HG02678 (cell line): ENCODE results near the gene NDUFA8.
"Not testable (repeated sequence)": the region's sequence is repeated elsewhere in the genome, so short reads cannot be mapped to it uniquely, and the experiment has no call there.

Experiments
- ATAC-seq: cut with Tn5 transposase; IDR thresholded peaks from one replicate; pipeline ENCODE4 v1.9.1; 2021; ENCODE audit warnings: mild to moderate bottlenecking, moderate library complexity; ENCODE audit not compliant: unreplicated experiment

NDUFA8 gene

DNA sequence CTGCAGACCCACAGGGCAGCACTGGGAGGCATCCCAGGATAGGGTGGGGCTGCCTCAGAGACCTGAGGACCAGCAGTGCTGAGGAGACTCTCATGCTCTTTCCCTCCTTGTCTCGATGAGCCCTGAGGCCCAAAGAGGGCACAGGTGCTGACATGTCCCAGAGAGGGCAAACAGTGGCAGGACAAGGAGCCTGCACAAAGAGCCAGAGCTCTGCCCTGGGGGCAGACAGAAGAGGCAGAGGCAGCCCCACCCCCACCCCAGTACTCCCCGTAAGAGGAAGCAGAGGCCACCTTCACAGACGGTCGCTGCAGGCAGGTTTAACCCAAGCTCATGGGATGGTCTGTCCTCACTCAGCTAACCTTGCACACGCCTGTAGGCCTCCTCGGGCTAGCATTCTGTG is 37.1 kb downstream of the NDUFA8 start:
- no peak for ATAC-seq

DNA sequence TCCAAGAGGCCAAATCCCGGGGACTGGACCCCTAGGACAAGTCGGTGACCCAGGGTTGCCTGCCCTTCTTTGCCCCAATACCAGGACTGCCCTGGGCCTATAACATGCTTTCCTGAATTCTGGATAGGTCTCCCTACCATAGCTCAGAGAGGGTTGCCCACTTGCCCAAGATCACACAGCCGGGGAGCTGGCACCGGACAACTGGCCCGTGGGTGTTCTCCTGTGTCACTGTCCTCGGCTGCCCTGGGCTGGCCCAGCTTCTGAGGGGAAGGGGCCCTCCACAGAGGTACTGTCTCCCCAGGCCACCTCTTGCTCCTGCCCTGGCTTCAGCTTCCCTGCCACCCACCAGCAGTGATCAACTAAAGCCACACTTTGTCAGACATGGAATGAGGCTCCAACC is 37.6 kb downstream of the NDUFA8 start:
- no peak for ATAC-seq

DNA sequence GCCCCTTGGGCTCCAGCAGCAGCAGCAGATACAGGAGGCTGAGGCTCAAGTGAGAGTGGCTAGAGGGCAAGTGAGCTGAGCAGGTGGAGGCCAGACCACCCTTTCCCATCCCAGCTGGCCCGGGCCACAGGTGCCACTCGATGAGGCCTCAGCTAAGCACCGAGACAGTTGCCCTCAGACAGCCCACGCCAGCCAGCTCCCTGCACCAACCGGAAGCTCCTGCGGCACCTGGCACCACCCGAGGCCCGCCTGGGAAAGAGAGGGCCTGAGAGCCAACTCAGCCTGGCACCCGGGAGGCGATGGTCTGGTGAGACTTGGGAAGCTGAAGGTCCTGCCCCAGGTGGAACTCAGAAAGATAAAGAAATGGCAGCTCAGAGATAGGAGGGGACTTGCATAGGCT is 38.2 kb downstream of the NDUFA8 start:
- ATAC-seq: no peak

DNA sequence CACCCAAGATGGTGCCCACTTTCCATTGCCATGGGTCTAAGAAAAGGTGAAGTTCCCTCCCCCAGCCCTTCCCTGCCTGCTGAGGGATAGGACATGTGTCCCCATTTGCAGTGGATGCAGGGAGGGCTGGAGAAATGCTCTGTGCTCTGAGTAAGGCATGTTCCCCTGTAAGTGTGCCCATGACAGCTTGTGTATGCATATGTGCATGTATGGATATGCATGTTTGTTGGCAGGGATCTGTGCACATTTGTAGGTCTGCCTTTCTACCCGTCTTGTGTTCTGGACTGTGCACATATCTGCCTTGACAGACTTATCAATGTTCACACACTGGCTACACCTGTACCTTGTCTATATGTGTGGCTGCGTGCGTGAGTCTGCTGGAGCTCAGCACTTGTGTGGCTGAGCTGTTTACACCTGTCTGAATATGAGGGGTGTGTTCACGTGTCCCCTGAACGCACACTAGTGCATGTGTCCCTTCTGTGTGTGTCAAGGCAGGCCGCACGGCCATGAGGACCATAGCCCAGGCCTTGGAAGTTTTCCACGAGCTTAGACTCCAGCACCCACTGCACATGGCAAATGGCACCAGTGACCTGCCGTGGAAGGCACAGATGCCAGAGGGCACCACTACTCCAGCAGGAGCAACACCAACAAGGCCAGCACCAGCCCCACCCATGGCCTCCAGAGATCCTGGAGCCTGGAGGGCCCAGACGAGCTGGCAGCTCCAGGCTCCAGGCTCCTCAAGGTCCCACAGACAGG is 39.1 kb downstream of the NDUFA8 start:
- no peak for ATAC-seq

DNA sequence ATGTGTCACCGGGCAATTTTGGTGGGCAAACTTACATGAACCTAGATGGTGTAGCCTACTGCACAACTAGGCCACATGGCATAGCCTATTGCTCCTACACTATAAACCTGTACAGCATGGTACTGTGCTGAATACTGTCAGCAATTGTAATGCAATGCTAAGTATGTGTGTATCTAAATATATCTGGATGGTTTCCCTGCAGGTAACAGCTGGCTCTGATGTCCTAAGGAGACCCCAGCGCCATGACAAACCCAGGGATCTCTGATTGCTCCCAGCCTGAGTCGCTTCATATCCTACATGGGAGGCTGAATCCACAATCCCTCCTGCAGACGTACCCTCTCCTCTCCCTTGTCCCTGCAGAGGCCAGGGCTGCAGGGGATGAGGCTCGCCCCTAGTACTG is 39.9 kb downstream of the NDUFA8 start:
- ATAC-seq: no peak

DNA sequence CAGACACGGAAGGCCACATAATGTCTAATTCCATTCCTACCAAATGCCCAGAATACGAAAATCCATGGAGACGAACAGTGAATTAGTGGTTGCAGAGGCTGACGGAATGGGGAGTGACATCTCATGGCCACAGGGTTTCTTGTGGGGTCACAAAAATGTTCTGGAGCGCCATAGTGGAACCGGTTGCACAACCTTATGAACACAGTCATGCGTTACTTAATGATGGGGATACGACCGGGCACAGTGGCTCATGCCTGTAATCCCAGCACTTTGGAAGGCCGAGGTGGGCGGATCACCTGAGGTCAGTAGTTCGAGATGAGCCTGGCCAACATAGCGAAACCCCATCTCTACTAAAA is 40.4 kb downstream of the NDUFA8 start:
- ATAC-seq: no peak

DNA sequence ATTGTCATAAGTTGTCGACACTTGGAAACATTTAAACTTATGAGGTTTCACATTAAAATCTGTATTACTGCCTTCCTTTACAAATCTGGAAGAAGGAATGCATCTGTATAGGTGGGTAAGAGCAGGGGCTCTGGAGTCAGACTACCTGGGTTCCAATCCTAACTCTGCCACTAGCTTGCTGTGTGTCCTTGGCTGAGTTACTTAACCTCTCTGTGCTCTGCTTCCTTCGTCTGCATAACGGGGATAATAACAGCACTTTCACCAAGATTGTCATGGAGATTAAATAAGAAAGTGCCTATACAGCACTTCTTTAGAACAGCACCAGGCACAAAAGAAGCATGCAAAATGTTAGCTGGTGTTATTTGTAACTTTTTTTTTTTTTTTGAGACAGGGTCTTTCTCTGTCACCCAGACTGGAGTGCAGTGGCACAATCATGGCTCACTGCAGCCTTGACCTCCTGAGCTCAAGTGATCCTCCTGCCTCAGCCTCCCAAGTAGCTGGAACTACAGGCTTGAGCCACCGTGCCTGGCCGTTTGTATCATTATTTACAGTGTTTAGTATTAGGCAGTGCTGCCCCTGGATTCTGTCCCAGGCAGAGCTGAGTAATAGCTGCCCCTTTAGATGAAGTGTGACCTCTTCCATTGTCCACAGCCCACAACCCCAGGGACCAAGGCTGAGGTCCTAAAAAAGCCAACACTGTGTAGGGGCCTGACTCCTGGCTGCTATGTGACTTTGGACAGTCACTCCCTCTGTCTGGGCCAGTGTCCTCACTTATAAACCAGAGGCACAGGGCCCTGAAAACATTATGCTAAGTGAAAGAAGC is 41.0 kb downstream of the NDUFA8 start:
- ATAC-seq: no peak

DNA sequence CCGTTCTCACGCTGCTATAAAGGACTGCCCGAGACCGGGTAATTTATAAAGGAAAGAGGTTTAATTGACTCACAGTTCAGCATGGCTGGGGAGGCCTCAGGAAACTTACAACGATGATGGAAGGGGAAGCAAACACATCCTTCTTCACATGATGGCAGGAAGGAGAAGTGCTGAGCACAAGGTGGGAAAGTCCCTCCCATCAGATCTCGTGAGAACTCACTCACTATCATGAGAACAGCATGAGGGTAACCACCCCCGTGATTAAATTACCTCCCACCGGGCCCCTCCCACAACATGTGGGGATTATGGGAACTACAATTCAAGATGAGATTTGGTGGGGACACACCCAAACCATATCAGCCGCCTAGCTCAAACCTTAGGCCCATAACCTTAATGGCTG is 42.3 kb downstream of the NDUFA8 start:
- not testable (repeated sequence) for ATAC-seq

DNA sequence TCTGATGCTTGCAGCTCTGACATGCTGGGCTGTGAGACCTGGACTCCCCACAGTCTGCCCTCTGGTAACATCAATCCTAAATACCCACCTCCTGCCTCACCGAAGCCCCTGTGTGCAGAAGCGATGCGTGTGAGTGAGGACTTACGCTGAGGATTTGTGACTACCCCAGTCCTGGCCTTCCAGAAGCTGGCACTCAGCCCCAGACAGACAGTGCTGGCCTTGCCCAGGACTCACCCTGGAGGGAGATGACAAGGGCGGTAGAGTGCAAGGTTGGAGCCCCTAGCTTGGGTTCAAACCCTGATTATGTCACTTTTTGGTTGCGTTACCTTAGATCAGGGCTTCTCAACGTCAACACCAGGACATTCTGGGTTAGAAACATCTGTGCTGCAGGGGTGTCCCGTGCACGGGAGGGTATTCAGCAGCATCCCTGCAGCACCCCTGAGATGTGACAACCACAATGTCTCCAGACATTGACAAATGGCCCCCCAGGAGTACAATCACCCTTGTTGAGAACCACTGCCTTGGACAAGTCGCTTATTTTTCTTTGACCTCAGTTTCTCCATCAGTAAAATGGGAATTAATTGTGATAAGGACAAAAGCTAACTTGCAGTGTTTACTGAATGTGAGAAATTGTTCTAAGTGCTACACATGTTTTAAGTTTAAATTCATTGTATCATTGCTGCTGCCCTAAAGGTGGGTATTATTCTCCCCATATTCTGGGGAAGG is 43.0 kb downstream of the NDUFA8 start:
- no peak for ATAC-seq

DNA sequence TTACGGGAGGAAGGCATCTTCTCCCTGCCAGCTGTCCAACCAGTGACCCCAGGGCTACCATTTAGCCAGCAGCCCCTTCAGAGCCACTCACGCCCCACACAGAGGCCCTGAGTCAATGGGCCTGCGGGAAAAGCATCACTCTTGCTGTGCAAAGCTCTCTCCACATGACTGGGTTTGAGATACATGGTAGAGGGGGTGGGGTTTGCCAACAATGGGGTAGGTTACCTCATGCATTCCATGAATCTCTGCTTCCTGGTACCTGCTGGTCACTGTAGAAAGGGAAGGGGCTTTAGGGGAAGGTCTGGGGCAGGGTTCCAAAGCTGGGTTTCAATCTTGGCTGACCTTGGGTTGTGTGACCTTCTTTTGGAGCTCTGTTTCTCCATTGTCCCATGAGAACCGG is 43.5 kb downstream of the NDUFA8 start:
- no peak for ATAC-seq

DNA sequence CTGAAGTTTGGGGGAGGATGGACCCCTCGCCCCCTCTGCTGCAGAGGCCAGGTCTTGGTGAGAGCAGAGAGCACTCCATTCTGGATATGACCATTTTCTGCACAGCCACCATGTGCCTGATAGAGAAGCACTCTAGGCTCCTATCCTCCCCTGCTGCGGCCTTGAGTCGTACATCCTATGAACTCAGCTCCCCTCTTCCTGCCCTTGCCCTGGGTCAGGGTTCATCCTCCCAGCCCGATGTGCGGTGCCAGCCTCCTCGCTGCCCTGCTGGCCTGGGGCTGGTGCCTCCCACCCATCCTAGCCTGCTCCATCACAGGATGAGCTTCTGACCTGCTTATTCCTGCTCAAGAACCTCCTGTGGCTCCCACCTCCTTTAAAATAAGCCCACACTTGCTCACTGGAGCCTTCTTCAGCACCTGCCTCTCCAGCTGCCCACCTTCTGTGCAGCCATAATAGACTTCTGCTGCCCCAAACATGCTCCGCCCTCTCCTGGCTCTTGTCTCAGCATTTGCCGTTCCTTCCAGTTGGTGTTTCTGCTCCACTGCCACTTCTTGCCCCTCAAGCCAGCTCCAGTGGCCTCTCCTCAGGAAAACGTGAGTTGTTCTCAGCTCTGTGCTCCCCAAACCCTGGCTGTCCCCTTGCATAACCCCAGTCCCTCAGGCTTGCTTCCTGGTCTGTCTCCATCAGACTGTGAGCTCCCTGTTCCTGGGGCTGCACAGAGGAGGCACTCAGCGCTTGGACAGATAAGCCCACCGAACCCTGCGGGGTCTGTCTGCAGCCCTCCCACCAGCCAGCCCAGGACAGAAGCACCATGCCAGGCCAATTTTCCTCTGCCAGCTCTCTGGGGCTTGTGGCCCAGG is 44.2 kb downstream of the NDUFA8 start:
- no peak for ATAC-seq

DNA sequence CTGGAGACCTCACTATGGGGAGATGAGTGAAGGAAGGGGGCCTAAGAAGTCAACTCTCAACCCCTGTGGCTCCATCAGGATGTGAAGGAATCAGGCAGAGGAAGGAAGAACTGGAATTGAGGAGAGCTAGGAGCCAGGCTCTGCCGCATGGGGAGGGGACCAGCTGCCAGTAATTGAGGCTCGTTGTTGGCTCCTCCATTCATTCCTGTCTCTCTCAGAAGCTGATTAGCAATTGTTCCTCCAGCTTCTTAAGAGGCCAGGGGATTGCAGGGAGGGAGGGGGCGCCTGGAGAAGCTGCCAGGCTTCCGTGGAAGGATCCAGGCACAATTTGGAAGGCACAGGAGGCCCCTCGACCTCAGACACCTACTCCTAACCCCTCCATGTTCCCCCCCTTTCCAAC is 46.0 kb downstream of the NDUFA8 start:
- ATAC-seq: no peak

DNA sequence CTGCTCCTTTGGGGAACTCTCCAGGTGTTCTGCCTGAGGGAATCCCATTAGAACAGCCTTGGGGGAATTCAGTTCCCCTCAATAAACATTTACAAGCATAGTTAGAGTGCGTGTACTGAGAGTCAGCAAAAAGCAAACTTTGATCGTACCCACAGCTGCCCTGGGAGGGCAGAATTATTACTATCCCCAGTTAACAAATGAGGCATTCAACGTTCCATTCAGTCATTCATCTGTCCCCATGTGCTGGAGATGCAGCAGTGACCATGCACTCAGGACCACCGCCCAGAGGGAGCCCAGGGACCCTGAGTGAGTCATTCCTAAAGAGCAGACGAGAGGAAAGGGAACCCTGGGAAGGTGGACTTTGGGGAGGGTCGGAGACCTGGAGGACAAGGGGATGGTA is 47.3 kb downstream of the NDUFA8 start:
- ATAC-seq: no peak

DNA sequence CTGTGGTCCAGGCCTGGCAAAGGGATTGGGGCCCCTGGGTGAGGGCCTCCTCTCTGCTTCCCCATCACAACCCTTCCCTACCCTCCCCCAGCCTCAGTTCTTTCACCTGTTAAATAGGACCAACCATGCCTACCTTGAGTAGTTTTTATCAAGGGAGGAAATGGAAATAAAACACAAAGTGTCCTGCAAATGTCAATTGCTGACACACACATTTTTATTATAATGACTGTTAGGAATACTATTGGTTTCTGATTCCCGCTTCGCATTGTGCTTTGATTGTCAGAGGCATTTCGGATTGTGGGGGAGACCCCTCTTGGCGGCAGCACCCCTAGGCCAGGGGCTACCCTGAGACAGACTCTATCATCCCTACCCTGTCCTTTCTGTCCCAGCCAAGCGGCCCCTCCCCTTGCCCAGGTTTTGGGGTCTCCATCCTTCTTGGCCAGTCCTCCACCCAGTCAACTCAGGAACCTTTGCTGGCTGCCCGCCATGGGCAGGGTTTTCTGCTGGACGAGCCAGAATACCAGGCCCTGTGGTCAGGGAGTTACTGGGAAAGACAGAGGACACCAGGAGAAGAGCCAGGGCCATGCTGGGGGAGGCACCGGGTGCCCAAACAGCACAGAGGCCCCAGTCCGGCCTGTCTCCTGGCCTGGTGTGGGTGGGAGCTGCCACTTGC is 48.0 kb downstream of the NDUFA8 start:
- no peak for ATAC-seq

DNA sequence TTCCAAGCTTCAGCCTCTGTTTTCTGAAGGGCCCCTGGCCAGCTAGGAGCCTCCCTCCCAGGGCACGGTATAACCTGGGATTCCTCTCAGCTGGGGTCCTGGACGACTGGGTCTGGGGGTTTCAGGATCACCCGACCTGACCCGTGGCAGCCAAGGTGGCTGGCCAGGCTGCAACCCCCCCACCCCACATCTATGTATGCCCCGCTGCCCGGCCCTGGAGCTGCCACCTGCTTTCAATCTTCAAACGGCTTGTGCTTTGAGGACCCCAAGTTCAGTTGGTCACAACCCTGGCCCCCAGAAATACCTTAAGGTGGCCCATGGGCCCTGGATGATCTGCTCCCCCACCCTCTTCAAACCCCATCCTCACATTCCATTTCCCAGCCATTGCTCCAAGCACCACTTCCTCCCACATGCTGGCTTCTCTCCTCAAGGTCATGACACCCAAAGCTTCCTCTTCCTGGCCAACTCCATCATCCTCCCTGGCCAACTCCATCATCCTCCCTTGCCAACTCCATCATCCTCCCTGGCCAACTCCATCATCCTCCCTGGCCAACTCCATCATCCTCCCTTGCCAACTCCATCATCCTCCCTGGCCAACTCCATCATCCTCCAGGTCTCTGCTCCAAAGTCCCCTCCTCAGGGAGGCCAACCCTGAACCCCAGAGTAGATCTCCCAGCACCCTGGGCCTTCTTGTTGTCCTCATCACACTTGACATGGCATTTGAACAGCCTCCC is 49.3 kb downstream of the NDUFA8 start:
- ATAC-seq: no peak

DNA sequence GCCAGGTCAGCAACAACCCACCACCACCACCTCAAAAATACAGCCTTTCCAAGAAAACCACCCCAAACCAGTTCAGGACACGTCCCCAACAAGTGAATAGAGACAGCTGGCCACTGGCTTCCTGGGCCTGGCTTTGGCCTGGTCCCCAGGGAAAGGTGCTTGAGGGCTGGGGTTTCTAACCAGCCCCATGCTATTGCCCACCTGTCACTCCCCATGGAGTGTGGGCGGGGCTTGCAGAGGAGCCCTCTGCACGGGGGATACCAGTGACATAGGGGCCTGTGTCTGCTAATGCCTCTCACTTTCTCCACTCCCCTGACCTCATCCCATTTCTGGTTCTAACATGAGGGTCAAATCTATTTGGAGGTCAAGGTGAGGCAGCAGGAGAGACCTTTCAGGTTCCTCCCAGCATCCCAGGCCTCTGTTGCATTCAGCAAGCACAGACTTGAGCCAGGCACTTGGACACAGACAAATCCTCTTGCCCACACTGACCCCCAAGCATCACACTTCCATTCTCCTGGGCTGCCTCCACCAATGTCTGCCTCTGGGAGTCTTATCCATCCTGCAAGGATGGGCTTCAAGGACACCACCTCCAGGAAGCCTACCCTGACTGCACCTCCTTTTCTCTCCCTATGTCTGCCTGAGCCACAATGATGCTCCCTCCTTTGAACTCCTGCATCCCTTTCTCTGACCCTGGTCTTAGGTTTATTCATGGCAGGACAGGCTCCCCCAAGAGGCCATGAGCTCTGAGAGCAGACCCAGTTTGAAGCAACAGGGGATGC is 50.4 kb downstream of the NDUFA8 start:
- no peak for ATAC-seq

DNA sequence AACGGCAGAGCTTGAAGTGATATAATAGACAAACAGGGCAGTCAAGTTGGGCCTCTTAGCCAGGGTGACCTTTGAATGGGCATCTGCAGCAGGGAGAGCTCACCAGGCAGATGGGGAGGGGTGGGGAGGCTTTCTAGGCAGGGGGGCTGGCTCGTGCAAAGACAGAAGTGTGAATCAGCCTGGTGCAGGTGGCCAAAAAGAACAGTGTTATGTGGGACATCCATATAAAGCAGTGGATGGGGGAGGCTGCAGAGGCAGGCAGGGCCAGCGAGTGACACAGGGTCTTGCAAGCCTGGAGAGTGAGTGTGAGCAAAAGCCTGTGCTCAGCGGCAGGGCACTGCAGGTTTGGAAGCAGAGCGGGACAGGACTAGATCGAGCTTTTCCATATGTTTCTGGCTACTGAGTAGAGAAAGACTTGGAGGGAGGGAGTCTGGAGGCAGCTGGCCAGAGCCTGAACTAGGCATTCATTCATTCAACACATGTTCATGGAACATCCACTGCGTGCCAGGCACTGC is 52.2 kb downstream of the NDUFA8 start:
- no peak for ATAC-seq

DNA sequence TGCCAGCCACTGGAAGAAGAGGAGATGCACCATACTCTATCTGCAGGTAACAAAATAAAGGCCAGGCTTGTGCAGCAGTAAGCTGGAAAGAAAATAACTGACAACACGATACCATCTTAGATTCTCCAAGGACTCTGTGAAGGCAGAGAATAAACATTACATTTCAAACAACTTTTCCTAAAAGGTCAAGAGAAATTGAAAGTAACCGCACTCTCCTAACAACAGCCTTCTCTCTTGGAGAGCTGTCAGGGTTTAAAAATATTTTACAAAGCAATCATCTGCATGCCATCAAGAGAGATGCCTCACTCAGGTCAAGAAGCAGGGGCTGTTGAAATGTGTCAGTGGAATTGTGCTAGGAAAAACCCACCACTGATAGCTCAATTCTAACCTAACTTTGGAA is 53.0 kb downstream of the NDUFA8 start:
- ATAC-seq: no peak

DNA sequence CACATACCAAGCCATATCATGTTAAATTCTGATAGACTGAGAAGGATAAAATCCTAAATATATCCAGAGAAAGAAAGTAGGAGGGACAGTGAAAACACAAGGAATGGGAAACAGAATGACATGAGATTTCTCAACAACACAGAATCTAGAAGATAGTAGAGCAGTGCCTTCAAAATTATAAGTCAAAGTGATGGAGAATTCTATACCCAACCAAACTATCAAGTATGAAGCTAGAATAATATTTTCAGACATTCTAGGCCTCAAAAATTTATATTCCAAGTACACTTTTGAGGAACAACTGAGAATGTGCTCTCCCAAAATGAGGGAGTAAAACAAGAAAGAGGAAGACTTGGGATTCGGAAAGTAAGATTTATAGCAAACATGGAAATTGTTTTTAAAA is 55.6 kb downstream of the NDUFA8 start:
- ATAC-seq: no peak
